Activated gamma-delta T cell treated with anti-CD3 and anti-CD28 coated beads, Interleukin-2, amount 50 U/mL, for 16 hours (primary cell): Measurements from ENCODE around the gene PIEZO2.
"Not testable (repeated sequence)": the region's sequence is repeated elsewhere in the genome, so short reads cannot be mapped to it uniquely, and the experiment has no call there.

Source experiments
- DNase-seq: peaks from one replicate; pipeline ENCODE4 v3.0.0-alpha.2; 2020; ENCODE audit warnings: low read depth

Gene PIEZO2

GRCh38 chr18:10926621-10927161 is 222.7 kb downstream of the PIEZO2 start:
- DNase-seq = no peak

- no peak for DNase-seq
Observed at GRCh38 chr18:10924290-10924689, 225.1 kb downstream of the PIEZO2 start.

- DNase-seq = no peak
Observed at GRCh38 chr18:10923551-10924070, 225.8 kb downstream of the PIEZO2 start.

GRCh38 chr18:10923141-10923540 is 226.2 kb downstream of the PIEZO2 start:
- DNase-seq = no peak

GRCh38 chr18:10922712-10923111 is 226.7 kb downstream of the PIEZO2 start:
- DNase-seq = not testable (repeated sequence)

GRCh38 chr18:10920309-10920708 is 229.1 kb downstream of the PIEZO2 start:
- DNase-seq = not testable (repeated sequence)

GRCh38 chr18:10919851-10920250 is 229.5 kb downstream of the PIEZO2 start:
- no peak for DNase-seq

GRCh38 chr18:10916865-10917264 is 232.5 kb downstream of the PIEZO2 start:
- DNase-seq = no peak

GRCh38 chr18:10916387-10916786 is 233.0 kb downstream of the PIEZO2 start:
- no peak for DNase-seq

GRCh38 chr18:10915748-10916147 is 233.6 kb downstream of the PIEZO2 start:
- DNase-seq = not testable (repeated sequence)

GRCh38 chr18:10914610-10915009 is 234.8 kb downstream of the PIEZO2 start:
- DNase-seq = not testable (repeated sequence)

- no peak for DNase-seq
Observed at GRCh38 chr18:10913919-10914318, 235.4 kb downstream of the PIEZO2 start.

- no peak for DNase-seq
Observed at GRCh38 chr18:10912790-10913545, 236.4 kb downstream of the PIEZO2 start.

- no peak for DNase-seq
Observed at GRCh38 chr18:10909724-10910123, 239.6 kb downstream of the PIEZO2 start.

- no peak for DNase-seq
Observed at GRCh38 chr18:10908760-10909159, 240.6 kb downstream of the PIEZO2 start.

GRCh38 chr18:10907749-10908148 is 241.6 kb downstream of the PIEZO2 start:
- DNase-seq = no peak

GRCh38 chr18:10901329-10901728 is 248.0 kb downstream of the PIEZO2 start:
- no peak for DNase-seq

GRCh38 chr18:10900435-10900834 is 248.9 kb downstream of the PIEZO2 start:
- DNase-seq = no peak

GRCh38 chr18:10899481-10899880 is 249.9 kb downstream of the PIEZO2 start:
- no peak for DNase-seq

GRCh38 chr18:10898417-10898974 is 250.9 kb downstream of the PIEZO2 start:
- no peak for DNase-seq

- no peak for DNase-seq
Observed at GRCh38 chr18:10896851-10897250, 252.5 kb downstream of the PIEZO2 start.

- no peak for DNase-seq
Observed at GRCh38 chr18:10895976-10896375, 253.4 kb downstream of the PIEZO2 start.

- no peak for DNase-seq
Observed at GRCh38 chr18:10894501-10894900, 254.9 kb downstream of the PIEZO2 start.
